ENCODE results near the gene LARP7.
"Not testable (repeated sequence)": the region's sequence is repeated elsewhere in the genome, so short reads cannot be mapped to it uniquely, and the experiment has no call there.

The LARP7 gene

GRCh38 chr4:112650332-112650731, 13.4 kb downstream of the LARP7 start:
- no peak for DNase-seq (ENCODE audit: low read depth)

- no peak for DNase-seq (ENCODE audit: low read depth)
Observed at GRCh38 chr4:112651641-112652040, 14.7 kb downstream of the LARP7 start.

- no peak for DNase-seq (ENCODE audit: low read depth)
Observed at GRCh38 chr4:112652216-112652615, 15.3 kb downstream of the LARP7 start.

GRCh38 chr4:112655270-112655669, 18.3 kb downstream of the LARP7 start:
- no peak for DNase-seq (ENCODE audit: low read depth)

- not testable (repeated sequence) for DNase-seq (ENCODE audit: low read depth)
Observed at GRCh38 chr4:112656115-112656514, 19.2 kb downstream of the LARP7 start.

- peak; percentile 15 for DNase-seq (ENCODE audit: low read depth)
Observed at GRCh38 chr4:112664611-112665010, 27.7 kb downstream of the LARP7 start.

GRCh38 chr4:112668131-112668530, 31.2 kb downstream of the LARP7 start:
- DNase-seq (ENCODE audit: low read depth) = no peak

- DNase-seq (ENCODE audit: low read depth) = no peak
Observed at GRCh38 chr4:112673076-112673475, 36.1 kb downstream of the LARP7 start.

- no peak for DNase-seq (ENCODE audit: low read depth)
Observed at GRCh38 chr4:112673686-112674085, 36.7 kb downstream of the LARP7 start.

GRCh38 chr4:112674376-112674775, 37.4 kb downstream of the LARP7 start:
- no peak for DNase-seq (ENCODE audit: low read depth)

- no peak for DNase-seq (ENCODE audit: low read depth)
Observed at GRCh38 chr4:112677519-112678091, 40.7 kb downstream of the LARP7 start.

- DNase-seq (ENCODE audit: low read depth) = no peak
Observed at GRCh38 chr4:112680996-112681395, 44.1 kb downstream of the LARP7 start.

- DNase-seq (ENCODE audit: low read depth) = no peak
Observed at GRCh38 chr4:112693507-112693906, 56.6 kb downstream of the LARP7 start.

GRCh38 chr4:112700679-112701078, 63.7 kb downstream of the LARP7 start:
- no peak for DNase-seq (ENCODE audit: low read depth)

GRCh38 chr4:112702892-112703291, 65.9 kb downstream of the LARP7 start:
- peak; percentile 21 for DNase-seq (ENCODE audit: low read depth)

- no peak for DNase-seq (ENCODE audit: low read depth)
Observed at GRCh38 chr4:112704322-112704721, 67.4 kb downstream of the LARP7 start.

GRCh38 chr4:112704991-112705845, 68.3 kb downstream of the LARP7 start:
- DNase-seq (ENCODE audit: low read depth) = peak; percentile 77

GRCh38 chr4:112705891-112706839, 69.2 kb downstream of the LARP7 start:
- DNase-seq (ENCODE audit: low read depth) = not testable (repeated sequence)

GRCh38 chr4:112706840-112707207, 69.9 kb downstream of the LARP7 start:
- DNase-seq (ENCODE audit: low read depth) = no peak
